Bone marrow (tissue), 2 donors: Measurements from ENCODE around the gene JPH4.

Source experiments
- DNase-seq, 2 donors: peaks; one replicate each; lab custom pipeline; 2025; lab: John Stamatoyannopoulos, UW

Gene JPH4

GRCh38 chr14:23525611-23526010 is 53.0 kb downstream of the JPH4 start:
- no peak for DNase-seq

- DNase-seq = no peak
These were observed 53.6 kb downstream of the JPH4 start for GRCh38 chr14:23524954-23525353.

- no peak for DNase-seq
These were observed 55.2 kb downstream of the JPH4 start for GRCh38 chr14:23523229-23524016.

- DNase-seq = no peak
These were observed 55.9 kb downstream of the JPH4 start for GRCh38 chr14:23522643-23523198.

- no peak for DNase-seq
These were observed 56.6 kb downstream of the JPH4 start for GRCh38 chr14:23521785-23522640.

GRCh38 chr14:23520899-23521533 is 57.6 kb downstream of the JPH4 start:
- no peak for DNase-seq

GRCh38 chr14:23518709-23519108 is 59.9 kb downstream of the JPH4 start:
- no peak for DNase-seq
